HepG2 (cell line): ENCODE measurements around the gene GPR83.

ENCODE experiments used
- ATF4 ChIP-seq, 2 experiments: fragments of 450-650 bp in 1 of 2; sonication (generic) in 1 of 2; formaldehyde crosslinking; IDR thresholded peaks; 2 replicates each; pipeline versions ENCODE4 v1.5.0 to v1.8.0; 2020 to 2022; ENCODE audit warnings: mild to moderate bottlenecking in 1 of 2, missing genetic modification reagents in 1 of 2
- ERF ChIP-seq: IDR thresholded peaks from 2 replicates; pipeline ENCODE4 v1.6.1; 2018; ENCODE audit warnings: missing biosample characterization, missing genetic modification reagents
- NCOA2 ChIP-seq: sonication (generic); formaldehyde crosslinking; IDR thresholded peaks from 2 replicates; pipeline ENCODE4 v1.8.0; 2022; ENCODE audit warnings: inconsistent platforms
- TCF7 ChIP-seq: sonication (generic); IDR thresholded peaks from 2 replicates; pipeline ENCODE4 v1.6.1; 2016; ENCODE audit warnings: antibody characterized with exemption, low read depth

GRCh38 chr11:94332814-94333213, 68.4 kb downstream of the GPR83 start:
- TF ChIP-seq ERF (CRISPR knock-in tag) (no peak), ATF4 (CRISPR knock-in tag; IDR thresholded peaks at IDR 0.05) (no peak), NCOA2 (CRISPR knock-in tag) (no peak), TCF7 (no peak)
